AG09319 (cell line): ENCODE measurements around the gene LIPM.
A peak's percentile ranks its signal among the peaks of the same experiment; 100 is the strongest.

Experiments used
- DNase-seq: peaks from one replicate; pipeline ENCODE4 v3.0.0-alpha.2; 2010; ENCODE audit warnings: low read depth; ENCODE audit errors: extremely low read depth
- TF ChIP-seq, protein P1 (sequence below): IDR thresholded peaks from 2 replicates; pipeline ENCODE4 v1.5.1; 2011; ENCODE audit warnings: low read depth, mild to moderate bottlenecking, inconsistent platforms, low read length, moderate library complexity

LIPM gene

DNA sequence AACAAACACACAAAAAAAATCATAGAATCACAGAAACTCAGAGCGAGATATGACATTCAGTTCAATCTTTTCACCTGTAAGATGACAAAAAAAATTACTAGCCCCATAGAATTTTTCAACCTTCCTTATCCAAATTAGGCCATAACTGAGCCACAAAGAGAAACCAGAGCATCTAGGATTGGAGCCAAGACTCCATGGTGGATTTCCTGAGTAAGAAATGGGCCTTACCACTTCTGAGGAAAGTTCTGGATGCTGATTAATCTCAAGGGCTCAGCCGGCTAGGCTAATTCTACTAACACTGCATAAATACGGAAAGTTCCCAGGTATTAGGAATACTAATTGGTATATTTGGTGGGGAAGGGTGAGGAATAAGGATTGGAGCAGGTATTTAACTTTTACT is 16.8 kb downstream of the LIPM start:
- DNase-seq: no peak
- TF ChIP-seq, protein P1, sequence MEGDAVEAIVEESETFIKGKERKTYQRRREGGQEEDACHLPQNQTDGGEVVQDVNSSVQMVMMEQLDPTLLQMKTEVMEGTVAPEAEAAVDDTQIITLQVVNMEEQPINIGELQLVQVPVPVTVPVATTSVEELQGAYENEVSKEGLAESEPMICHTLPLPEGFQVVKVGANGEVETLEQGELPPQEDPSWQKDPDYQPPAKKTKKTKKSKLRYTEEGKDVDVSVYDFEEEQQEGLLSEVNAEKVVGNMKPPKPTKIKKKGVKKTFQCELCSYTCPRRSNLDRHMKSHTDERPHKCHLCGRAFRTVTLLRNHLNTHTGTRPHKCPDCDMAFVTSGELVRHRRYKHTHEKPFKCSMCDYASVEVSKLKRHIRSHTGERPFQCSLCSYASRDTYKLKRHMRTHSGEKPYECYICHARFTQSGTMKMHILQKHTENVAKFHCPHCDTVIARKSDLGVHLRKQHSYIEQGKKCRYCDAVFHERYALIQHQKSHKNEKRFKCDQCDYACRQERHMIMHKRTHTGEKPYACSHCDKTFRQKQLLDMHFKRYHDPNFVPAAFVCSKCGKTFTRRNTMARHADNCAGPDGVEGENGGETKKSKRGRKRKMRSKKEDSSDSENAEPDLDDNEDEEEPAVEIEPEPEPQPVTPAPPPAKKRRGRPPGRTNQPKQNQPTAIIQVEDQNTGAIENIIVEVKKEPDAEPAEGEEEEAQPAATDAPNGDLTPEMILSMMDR: no peak

DNA sequence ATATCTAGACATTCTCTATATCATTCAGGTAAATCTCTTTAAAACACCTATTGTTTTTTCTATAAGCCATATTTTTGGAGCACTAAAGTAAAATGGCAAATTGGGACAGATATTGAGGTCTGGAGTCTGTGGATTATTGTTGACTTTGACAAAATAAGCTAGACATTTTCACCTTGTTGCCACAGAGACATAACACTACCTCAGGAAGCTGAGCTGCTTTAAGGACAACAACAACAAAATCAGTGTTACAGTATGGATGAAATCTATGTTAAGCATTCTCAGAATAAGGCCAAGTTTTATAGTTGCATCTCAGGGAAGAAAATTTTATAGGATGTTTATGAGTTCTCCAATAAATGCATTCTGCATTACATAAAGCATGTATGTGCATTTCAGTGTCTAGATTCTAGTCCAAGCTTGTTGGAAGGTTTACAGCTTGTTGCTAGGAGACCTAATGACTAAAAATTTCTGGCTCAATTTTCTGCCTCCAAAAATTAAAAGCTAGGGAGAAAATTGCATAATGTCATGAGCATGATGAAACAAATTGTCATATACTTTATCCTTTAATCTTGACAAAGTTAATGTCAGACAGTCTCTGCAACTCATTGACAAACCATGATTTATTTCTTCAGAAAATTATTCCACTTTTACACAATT is 18.3 kb downstream of the LIPM start:
- DNase-seq: peak; percentile 68
- TF ChIP-seq, protein P1: no peak

DNA sequence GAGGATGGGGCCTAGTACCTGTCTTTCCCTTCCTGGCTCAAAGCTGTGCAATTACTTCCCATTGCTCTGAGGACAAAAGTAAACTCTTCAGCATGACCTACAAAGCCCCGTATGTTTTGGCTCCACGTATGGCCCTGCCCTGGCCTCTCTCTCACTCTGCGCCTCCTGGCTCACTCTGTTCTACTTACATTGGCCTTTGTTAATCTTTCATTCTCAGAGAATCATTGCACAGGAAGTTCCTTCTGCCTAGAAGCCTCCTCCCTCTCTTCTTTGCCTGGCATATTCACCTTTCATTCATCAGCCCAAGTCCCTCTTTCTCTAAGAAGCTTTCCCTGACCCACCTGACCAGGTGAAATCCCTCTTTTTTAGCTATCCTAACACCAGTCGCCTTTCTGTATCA is 23.9 kb downstream of the LIPM start:
- TF ChIP-seq, protein P1: no peak
- DNase-seq: no peak

DNA sequence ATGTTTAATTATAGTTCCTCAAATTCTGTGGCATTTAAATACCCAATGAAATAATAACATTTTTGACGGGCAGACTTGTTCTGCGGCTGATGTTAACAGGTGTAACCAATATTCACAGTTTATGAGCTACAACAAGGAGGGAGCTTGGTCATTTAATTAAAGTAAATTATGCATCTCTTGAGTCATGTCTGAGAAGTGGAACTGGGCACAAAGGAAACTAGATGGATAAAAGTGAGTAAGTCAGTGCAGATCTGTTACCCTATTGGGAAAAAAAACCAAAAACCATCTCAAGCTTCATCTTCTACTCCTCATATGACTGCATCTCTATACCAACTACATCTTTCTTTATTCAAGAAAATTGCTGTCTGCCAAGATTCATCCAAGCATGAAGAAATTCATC is 25.1 kb downstream of the LIPM start:
- no peak for DNase-seq
- TF ChIP-seq, protein P1: no peak

DNA sequence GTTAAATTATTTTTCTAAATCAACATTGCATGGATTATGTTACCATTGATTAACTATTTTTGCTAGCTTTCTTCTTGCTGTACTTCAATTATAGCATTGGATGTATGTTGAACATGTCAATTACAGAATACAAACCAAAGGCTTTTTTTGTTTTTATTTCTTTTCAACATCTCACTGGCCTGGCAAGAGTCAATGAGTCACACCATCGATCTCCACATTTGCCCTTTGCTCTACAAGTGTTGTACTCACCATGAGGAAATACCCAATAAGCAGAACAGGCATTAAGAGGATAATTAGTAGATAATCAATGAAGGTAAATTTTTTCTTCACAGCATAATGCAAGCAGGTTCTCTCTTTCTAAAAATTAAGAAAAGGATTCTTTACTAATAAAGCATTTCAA is 25.8 kb downstream of the LIPM start:
- DNase-seq: no peak
- TF ChIP-seq, protein P1: no peak

DNA sequence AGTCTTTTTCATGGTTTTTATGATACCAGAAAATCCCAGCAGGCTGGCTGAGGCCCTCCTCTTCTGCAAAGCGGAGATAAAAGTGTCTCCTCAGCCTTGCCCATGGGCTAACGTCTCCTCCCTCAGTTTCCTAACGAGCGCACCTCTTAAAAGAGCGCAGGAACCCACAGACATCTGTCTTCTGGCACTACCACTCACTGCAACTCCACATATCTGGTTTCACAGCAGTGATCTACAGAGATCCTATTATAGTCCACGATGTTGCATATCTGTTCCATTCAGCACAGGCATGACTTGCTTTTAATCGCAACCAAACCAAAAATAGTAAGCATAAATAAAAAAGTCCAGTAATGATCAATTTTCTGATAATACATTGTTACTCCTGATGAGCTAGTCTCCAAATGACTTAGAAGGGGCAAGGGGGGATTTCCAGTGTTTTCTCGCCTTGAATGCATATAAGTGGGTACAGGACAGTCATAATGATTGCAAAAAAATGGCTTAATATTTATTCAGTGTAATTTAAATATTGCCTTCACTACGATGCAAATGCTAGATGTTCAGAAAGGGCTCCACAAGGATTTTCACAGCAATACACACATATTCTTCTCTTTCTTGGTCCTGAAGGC is 28.2 kb downstream of the LIPM start:
- TF ChIP-seq, protein P1: no peak

DNA sequence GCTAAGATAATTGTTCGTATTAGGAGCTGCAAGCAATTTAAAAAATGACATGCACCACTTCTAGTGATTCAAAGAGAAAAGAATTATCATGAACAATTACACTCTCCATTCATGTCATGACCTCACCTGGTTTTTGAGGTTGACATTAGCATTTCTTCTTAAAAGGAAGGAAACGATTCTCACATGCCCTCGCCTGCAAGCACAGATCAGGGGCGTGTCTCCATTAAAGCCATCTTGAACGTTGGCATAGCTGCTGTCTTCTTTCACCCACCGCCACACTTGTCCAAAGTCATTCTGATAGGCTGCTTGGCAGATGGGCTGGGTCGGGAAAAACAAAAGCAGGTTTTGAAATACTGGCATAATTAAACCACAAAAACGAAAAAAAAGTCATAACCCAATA is 29.2 kb downstream of the LIPM start:
- DNase-seq: no peak
- TF ChIP-seq, protein P1: no peak

More for the DNA sequence above, 28.2 kb downstream of the LIPM start:
- no peak for DNase-seq
